ENCODE results near the gene ICOSLG.
"Not testable (repeated sequence)": the region's sequence is repeated elsewhere in the genome, so short reads cannot be mapped to it uniquely, and the experiment has no call there.

Gene ICOSLG

GRCh38 chr21:44265734-44266270 is 25.1 kb upstream of the ICOSLG start:
- DNase-seq (ENCODE audit: low read depth in 2 of 2) = no peak

GRCh38 chr21:44263768-44264167 is 23.0 kb upstream of the ICOSLG start:
- DNase-seq (ENCODE audit: low read depth in 2 of 2) = no peak

- DNase-seq (ENCODE audit: low read depth in 2 of 2) = no peak
Observed at GRCh38 chr21:44263221-44263760, 22.5 kb upstream of the ICOSLG start.

- no peak for DNase-seq (ENCODE audit: low read depth in 2 of 2)
Observed at GRCh38 chr21:44262338-44263056, 21.8 kb upstream of the ICOSLG start.

GRCh38 chr21:44261675-44262295 is 21.0 kb upstream of the ICOSLG start, which contains the start of gene DNMT3L:
TSS of gene DNMT3L (minus strand) at chr21:44261897. CDS start at chr21:44261259, 638 bp downstream.
- DNase-seq (ENCODE audit: low read depth in 2 of 2) = no peak

- DNase-seq (ENCODE audit: low read depth in 2 of 2) = no peak
Observed at GRCh38 chr21:44260791-44261631, 20.3 kb upstream of the ICOSLG start.

- DNase-seq (ENCODE audit: low read depth in 2 of 2) = no peak
Observed at GRCh38 chr21:44260066-44260465, 19.3 kb upstream of the ICOSLG start.

GRCh38 chr21:44259082-44259705 is 18.5 kb upstream of the ICOSLG start:
- DNase-seq (ENCODE audit: low read depth in 2 of 2) = no peak

GRCh38 chr21:44258056-44258725 is 17.4 kb upstream of the ICOSLG start:
- no peak for DNase-seq (ENCODE audit: low read depth in 2 of 2)

- no peak for DNase-seq (ENCODE audit: low read depth in 2 of 2)
Observed at GRCh38 chr21:44255511-44255981, 14.8 kb upstream of the ICOSLG start.

GRCh38 chr21:44253832-44254710 is 13.3 kb upstream of the ICOSLG start:
- no peak for DNase-seq (ENCODE audit: low read depth in 2 of 2)

GRCh38 chr21:44249204-44250037 is 8.7 kb upstream of the ICOSLG start:
- not testable (repeated sequence) for DNase-seq (ENCODE audit: low read depth in 2 of 2)

GRCh38 chr21:44247904-44248303 is 7.2 kb upstream of the ICOSLG start:
- DNase-seq (ENCODE audit: low read depth in 2 of 2) = not testable (repeated sequence)

GRCh38 chr21:44243980-44244379 is 3.2 kb upstream of the ICOSLG start:
- not testable (repeated sequence) for DNase-seq (ENCODE audit: low read depth in 2 of 2)

- not testable (repeated sequence) for DNase-seq (ENCODE audit: low read depth in 2 of 2)
Observed at GRCh38 chr21:44241281-44241680, 538 bp upstream of the ICOSLG start.

GRCh38 chr21:44240353-44240752 is 390 bp downstream of the ICOSLG start:
- DNase-seq (ENCODE audit: low read depth in 2 of 2) = not testable (repeated sequence)

GRCh38 chr21:44229561-44229960 is 11.2 kb downstream of the ICOSLG start:
- DNase-seq (ENCODE audit: low read depth in 2 of 2) = not testable (repeated sequence)

GRCh38 chr21:44228109-44228508 is 12.6 kb downstream of the ICOSLG start:
- DNase-seq (ENCODE audit: low read depth in 2 of 2) = not testable (repeated sequence)

- not testable (repeated sequence) for DNase-seq (ENCODE audit: low read depth in 2 of 2)
Observed at GRCh38 chr21:44227614-44228013, 13.1 kb downstream of the ICOSLG start.

Measured in activated CD8-positive, alpha-beta memory T cell treated with anti-CD3 and anti-CD28 coated beads for 4 hours (primary cell).